Right lobe of liver (tissue), 6 donors: Measurements from ENCODE around the gene FCMR. TPM values are rescaled to one million over a fixed set of nuclear protein-coding genes. Genes with fewer than 3 reads are reported as not detected.

Source experiments
- ATAC-seq, 4 donors: fragments of 200-7000 bp; cut with Tn5 transposase; one replicate each; pipeline ENCODE4 v1.9.1; 2020; ENCODE audit warnings: mild to moderate bottlenecking in 4 of 4, moderate library complexity in 4 of 4
- DNase-seq, 3 donors: peaks; one replicate each; pipeline ENCODE4 v3.0.0-alpha.2; 2020
- H3K27ac ChIP-seq, 3 donors: fragments of 200-600 bp; one replicate each; pipeline ENCODE4 v1.8.0; 2022
- H3K27me3 ChIP-seq, 2 donors: fragments of 200-600 bp; one replicate each; pipeline ENCODE4 v1.8.0; 2022
- H3K36me3 ChIP-seq, 4 donors: fragments of 200-600 bp; sonication (generic) in 1 of 4; one replicate each; pipeline versions ENCODE4 v1.5.1 to v1.8.0; 2017 to 2022; ENCODE audit warnings: control low read depth in 1 of 4
- H3K4me1 ChIP-seq, 4 donors: fragments of 200-600 bp; sonication (generic) in 1 of 4; one replicate each; pipeline versions ENCODE4 v1.5.1 to v1.8.0; 2017 to 2022; ENCODE audit warnings: control low read depth in 1 of 4
- H3K4me3 ChIP-seq, 3 donors: fragments of 200-600 bp; one replicate each; pipeline ENCODE4 v1.8.0; 2022
- H3K9me3 ChIP-seq, 4 donors: fragments of 200-600 bp; sonication (generic) in 1 of 4; one replicate each; pipeline versions ENCODE4 v1.5.1 to v1.8.0; 2017 to 2022; ENCODE audit warnings: control low read depth in 1 of 4
- POLR2A ChIP-seq: fragments of 450-650 bp; IDR thresholded peaks from one replicate; pipeline ENCODE4 v1.6.1; 2017; ENCODE audit warnings: antibody characterized with exemption, mild to moderate bottlenecking
- WGBS: methylation state at CpG from one replicate; pipeline ENCODE4 v1.1.6; 2018; ENCODE audit warnings: low coverage, low lambda C conversion rate; ENCODE audit not compliant: insufficient coverage; ENCODE audit errors: missing lambda C conversion rate; 5-methylcytosine and 5-hydroxymethylcytosine counted together
- intact Hi-C, 2 donors: fragments of 100-400 bp; cut with DNase I; formaldehyde crosslinking; loops; one replicate each; pipeline versions ENCODE4 v1.11.2 to v1.14.1; 2022
- total RNA-seq, 6 experiments: library from RNA; depleted of rRNA in 2 of 6; stranded (reverse); fragments of >200 nt in 2 of 6; fragmentation: NEBNext Ultra II Directional in 3 of 6; extraction: Animal tissue kit (Norgen Biotek cat#: 25700) in 3 of 6; gene quantifications; one replicate each; pipeline versions ENCODE4 v1.1.0 to v1.2.4, GENCODE V29; 2016 to 2023
- TF ChIP-seq, protein P1 (sequence below), 4 donors: fragments of 200-600 bp in 3 of 4; fragments of 450-650 bp in 1 of 4; IDR thresholded peaks; one replicate each; pipeline versions ENCODE4 v1.5.1 to v1.8.0; 2016 to 2022; ENCODE audit warnings: antibody characterized with exemption in 4 of 4, mild to moderate bottlenecking in 2 of 4
- donor health status: DM: no; HTN: yes; CAD: no.
- donor health status: DM: no; HTN: no; CAD: no.
- donor health status: DM: no; HTN: no; CAD: no.
- donor health status: DM: no; HTN: yes; CAD: no.
- donor health status: DM: no; HTN: yes; CAD: no.

Gene FCMR
- total RNA-seq, 6 experiments from 2014 or later: 0.80 to 3.2 (median 1.4) TPM

DNA sequence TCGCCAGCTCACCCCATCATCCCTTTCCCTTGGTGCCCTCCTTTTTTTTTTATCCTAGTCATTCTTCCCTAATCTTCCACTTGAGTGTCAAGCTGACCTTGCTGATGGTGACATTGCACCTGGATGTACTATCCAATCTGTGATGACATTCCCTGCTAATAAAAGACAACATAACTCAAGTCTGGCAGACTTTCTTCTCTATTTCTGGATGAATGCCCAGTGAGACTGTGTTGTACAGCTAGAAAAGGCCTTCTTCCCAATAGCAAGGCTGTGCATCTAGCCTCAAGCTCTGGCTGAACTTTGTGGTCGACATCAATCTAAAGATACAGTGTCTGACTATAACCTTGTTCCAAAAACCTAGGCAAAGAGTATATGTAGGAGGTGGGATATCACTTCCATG lies 18.1 kb downstream of the FCMR start:
- DNase-seq (no peak), ATAC-seq (no peak)
- Histone ChIP-seq H3K4me1 (peaks cover 0 to 5% (median 0%) of the 10 kb centered on the region in 4 donors), H3K36me3 (no peaks in the 10 kb centered on the region), H3K4me3 (no peak overlapping the region), H3K27me3 (no peaks in the 10 kb centered on the region), H3K27ac (no peak overlapping the region), H3K9me3 (no peaks in the 10 kb centered on the region)
- TF ChIP-seq POLR2A: no peak
- TF ChIP-seq, protein P1, sequence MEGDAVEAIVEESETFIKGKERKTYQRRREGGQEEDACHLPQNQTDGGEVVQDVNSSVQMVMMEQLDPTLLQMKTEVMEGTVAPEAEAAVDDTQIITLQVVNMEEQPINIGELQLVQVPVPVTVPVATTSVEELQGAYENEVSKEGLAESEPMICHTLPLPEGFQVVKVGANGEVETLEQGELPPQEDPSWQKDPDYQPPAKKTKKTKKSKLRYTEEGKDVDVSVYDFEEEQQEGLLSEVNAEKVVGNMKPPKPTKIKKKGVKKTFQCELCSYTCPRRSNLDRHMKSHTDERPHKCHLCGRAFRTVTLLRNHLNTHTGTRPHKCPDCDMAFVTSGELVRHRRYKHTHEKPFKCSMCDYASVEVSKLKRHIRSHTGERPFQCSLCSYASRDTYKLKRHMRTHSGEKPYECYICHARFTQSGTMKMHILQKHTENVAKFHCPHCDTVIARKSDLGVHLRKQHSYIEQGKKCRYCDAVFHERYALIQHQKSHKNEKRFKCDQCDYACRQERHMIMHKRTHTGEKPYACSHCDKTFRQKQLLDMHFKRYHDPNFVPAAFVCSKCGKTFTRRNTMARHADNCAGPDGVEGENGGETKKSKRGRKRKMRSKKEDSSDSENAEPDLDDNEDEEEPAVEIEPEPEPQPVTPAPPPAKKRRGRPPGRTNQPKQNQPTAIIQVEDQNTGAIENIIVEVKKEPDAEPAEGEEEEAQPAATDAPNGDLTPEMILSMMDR (IDR thresholded peaks at IDR 0.05): no peak
- 75% methylated on average over 2 of the region's 2 CpGs for WGBS
- intact Hi-C loops: no loop called here

DNA sequence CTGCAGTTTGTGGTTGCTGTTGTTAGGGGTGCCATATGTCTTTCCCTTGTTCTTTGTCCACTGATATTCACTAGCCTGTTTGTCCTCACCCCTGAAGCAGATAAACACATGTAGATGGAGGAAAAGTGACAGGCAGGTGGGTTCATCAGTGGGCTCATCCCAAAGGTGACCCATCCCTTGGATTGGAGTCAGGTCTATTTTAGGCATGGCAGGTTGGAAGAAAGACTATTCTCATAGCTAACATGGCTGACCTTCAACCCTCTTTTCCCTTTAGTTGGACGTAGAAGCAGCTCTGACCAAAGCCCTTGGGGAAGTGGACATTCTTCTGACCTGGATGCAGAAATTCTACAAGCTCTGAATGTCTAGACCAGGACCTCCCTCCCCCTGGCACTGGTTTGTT lies 19.0 kb downstream of the FCMR start:
- Histone ChIP-seq H3K27me3 (no peaks in the 10 kb centered on the region), H3K9me3 (no peaks in the 10 kb centered on the region), H3K27ac (no peak overlapping the region), H3K4me3 (no peak overlapping the region), H3K4me1 (peaks cover 0 to 5% (median 0%) of the 10 kb centered on the region in 4 donors), H3K36me3 (no peaks in the 10 kb centered on the region)
- intact Hi-C loops: no loop called here
- ATAC-seq: no peak
- no CpG with 5 or more reads among the region's 1 CpG for WGBS
- no peak for DNase-seq
- no peak for TF ChIP-seq POLR2A
- TF ChIP-seq, protein P1 (IDR thresholded peaks at IDR 0.05): no peak

DNA sequence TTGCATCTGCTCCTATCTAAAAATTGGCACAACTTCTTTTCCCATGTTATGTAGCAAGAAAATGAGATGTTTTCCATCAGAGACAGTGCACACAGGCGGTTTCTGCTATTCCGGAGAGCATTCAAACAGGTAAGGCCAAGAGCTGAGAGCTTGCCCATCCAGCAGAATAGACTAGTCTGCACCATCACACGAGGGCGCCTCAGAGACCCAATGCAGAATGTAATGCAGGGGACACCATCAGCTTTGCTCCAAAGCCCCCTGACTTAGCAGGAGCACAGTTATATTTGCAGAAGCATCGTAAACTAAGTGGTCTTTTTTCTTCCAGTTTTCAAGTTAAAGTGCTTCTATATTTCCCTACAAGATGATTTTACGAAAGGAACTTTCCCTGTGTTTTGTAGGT lies 19.8 kb downstream of the FCMR start:
- DNase-seq (no peak), ATAC-seq (no peak)
- intact Hi-C loops: no loop called here
- TF ChIP-seq, protein P1 (IDR thresholded peaks at IDR 0.05): no peak
- no peak for TF ChIP-seq POLR2A
- H3K27me3 ChIP-seq: no peaks in the 10 kb centered on the region
- WGBS: 79% methylated on average over 6 of the region's 6 CpGs
- H3K4me1 ChIP-seq: no peaks in the 10 kb centered on the region
- H3K4me3 ChIP-seq: no peak overlapping the region
- no peaks in the 10 kb centered on the region for H3K9me3 ChIP-seq
- no peak overlapping the region for H3K27ac ChIP-seq
- no peaks in the 10 kb centered on the region for H3K36me3 ChIP-seq

DNA sequence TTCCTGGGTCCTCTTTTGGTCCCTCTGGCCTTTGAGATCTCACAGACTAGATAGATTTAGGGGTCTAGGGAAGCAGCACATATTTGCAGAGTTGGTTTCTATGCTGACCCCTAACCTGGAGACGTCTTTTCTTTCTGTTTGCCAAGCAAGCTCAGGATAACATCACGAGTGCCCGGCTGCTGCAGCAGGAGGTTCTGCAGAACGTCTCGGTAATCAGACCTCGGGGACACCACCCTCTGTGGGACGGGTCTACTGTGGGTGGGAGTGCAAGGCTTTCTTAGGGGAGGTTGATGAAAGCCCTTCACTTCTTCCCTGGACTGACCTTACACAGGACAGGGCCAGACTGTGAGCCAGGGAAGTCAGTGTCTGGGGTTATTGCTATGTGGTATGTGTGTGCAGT lies 21.6 kb downstream of the FCMR start:
- no peak for ATAC-seq
- no peak for TF ChIP-seq POLR2A
- TF ChIP-seq, protein P1 (IDR thresholded peaks at IDR 0.05): no peak
- intact Hi-C loops: no loop called here

DNA sequence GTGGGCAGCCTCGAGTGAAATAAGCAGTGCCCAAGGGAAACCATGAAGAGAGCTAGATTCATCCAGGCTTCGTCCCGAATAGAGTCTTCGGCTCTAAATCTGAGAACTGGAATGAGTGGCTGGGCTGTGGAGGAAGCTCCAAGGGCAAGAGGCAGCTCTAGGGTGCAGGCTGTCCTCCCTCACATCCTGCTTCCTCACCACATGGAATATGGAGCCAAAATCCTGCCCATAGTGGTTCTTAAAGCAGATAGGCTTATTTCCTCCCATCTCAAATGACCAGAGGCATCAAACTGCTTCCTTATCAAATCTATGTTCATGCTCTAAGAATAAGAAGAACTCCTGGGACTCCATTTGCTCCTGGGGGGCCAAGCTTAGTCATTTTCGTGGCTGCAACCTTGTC lies 22.0 kb downstream of the FCMR start:
- Histone ChIP-seq H3K9me3 (no peaks in the 10 kb centered on the region), H3K27me3 (no peaks in the 10 kb centered on the region), H3K27ac (no peak overlapping the region), H3K4me3 (no peak overlapping the region), H3K36me3 (no peaks in the 10 kb centered on the region), H3K4me1 (peaks cover 0 to 4% (median 0%) of the 10 kb centered on the region in 4 donors)
- WGBS: 45% methylated on average over 2 of the region's 5 CpGs
- peak in 2 of 4 donors; percentile 27 to 67 for ATAC-seq
- no peak for DNase-seq
- TF ChIP-seq, protein P1 (IDR thresholded peaks at IDR 0.05): no peak
- no peak for TF ChIP-seq POLR2A
- intact Hi-C loops: no loop called here

More for the DNA sequence above, 21.6 kb downstream of the FCMR start:
- DNase-seq: no peak
- Histone ChIP-seq H3K4me3 (no peak overlapping the region), H3K4me1 (peaks cover 0 to 4% (median 0%) of the 10 kb centered on the region in 4 donors), H3K36me3 (no peaks in the 10 kb centered on the region), H3K9me3 (no peaks in the 10 kb centered on the region), H3K27ac (no peak overlapping the region), H3K27me3 (no peaks in the 10 kb centered on the region)
- WGBS: 73% methylated on average over 3 of the region's 7 CpGs
